ENCODE results near the gene NSG1. TPM values are rescaled to one million over a fixed set of nuclear protein-coding genes. Genes with fewer than 3 reads are reported as not detected.

Gene NSG1
- total and polyA plus RNA-seq, 2 donors (not counting 3 experiments of a cell fraction or from before 2014, with no cell fraction given): 2.0 to 2.9 TPM

DNA sequence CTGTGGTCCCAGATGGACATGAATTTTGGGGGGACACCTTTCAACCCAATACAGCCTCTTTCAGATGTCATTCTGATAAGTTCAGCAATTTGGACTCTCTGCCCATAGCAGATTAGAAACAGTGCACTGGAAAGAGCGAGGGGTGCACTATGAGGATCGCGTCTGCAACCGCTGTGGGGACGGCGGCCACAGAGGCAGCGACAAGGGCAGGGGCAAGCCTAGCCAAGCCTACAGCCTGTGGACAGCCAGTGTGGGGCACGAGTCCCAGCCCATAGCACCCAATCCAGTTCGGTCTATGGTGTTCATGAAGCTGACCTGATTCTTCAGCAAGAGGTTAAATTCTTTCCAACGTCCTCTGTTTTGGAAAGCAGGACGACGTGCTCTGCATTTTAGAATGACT lies 9.7 kb upstream of the NSG1 start:
- BruUV-seq (replicated peaks): no TSS peak
- intact Hi-C loops (cut with micrococcal nuclease): no loop called here
- no peaks in the 10 kb centered on the region for H3K36me3 ChIP-seq (ENCODE audit: control insufficient read depth in 2 of 2, extremely low read depth in 1 of 2, insufficient read depth in 2 of 2, low read length in 2 of 2)

DNA sequence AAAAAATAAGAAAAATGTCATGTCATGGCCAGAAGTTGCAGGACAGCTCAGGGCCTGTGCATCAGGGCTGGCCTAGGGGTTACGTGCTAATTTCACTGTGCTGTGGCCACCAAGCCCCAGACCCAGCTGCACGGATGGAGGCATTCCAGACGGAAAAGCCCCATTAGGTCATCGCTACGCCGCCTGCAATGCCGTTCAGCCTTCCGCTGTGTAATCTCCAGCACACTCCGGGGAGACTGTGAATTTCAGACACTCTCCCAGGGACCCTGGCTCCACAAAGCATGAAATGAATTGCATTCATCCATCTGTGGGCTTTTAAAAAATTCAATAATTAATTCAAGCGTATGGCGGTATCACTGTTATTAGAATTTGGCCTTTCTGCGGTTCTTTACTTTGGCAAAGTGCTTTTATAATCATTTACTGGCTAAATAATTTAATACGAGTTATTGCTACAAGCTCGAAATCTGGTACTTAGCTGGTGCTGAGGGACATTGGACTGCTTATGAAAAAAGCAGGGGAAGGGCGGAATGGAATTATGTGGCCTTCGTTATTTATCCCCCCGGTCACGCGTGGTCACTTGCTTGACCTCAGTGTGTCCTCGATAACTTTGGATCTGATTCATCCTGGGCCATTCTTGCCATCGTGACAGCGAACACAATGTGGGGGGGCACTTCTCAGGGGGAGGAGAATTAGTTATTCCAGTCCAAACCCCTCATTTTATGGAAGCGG lies 9.0 kb upstream of the NSG1 start:
- Histone ChIP-seq H3K79me2 (ENCODE audit: control insufficient read depth, insufficient read depth, low read length) (no peaks in the 10 kb centered on the region), H3K4me1 (ENCODE audit: control insufficient read depth, extremely low read depth, insufficient read depth, low read length) (no peaks in the 10 kb centered on the region), H3K9me1 (replicated peaks; ENCODE audit: control insufficient read depth, extremely low read depth, insufficient read depth, low read length) (no peaks in the 10 kb centered on the region), H3K36me3 (ENCODE audit: control insufficient read depth in 2 of 2, extremely low read depth in 1 of 2, insufficient read depth in 2 of 2, low read length in 2 of 2) (no peaks in the 10 kb centered on the region), H2AFZ (ENCODE audit: low read depth, low read length) (no peak overlapping the region), H3K4me2 (ENCODE audit: insufficient read depth, low read length) (no peak overlapping the region), H3K27me3 (ENCODE audit: control insufficient read depth in 2 of 2, insufficient read depth in 2 of 2, low read length in 2 of 2) (peaks cover 3 to 4% of the 10 kb centered on the region in 2 experiments), H3K27ac (ENCODE audit: insufficient read depth, low read depth, low read length) (no peak overlapping the region), H3K9ac (replicated peaks; ENCODE audit: extremely low read depth, insufficient read depth, low read length) (no peak overlapping the region), H3K4me3 (replicated peaks in 1 of 3; ENCODE audit: insufficient read depth in 1 of 3, low read depth in 1 of 3, low read length in 3 of 3) (no peak overlapping the region), H4K20me1 (replicated peaks; ENCODE audit: control insufficient read depth, extremely low read depth, insufficient read depth, low read length) (no peaks in the 10 kb centered on the region), H3K9me3 (replicated peaks; ENCODE audit: control insufficient read depth, insufficient read depth, low read length) (no peaks in the 10 kb centered on the region)
- TF ChIP-seq GATA2 (IDR thresholded peaks at IDR 0.05; ENCODE audit: insufficient read depth, insufficient read length, low read depth, low read length) (no peak), FOS (IDR thresholded peaks at IDR 0.05; ENCODE audit: borderline replicate concordance, insufficient read depth, low read length) (no peak), POLR2AphosphoS5 (IDR thresholded peaks at IDR 0.05; ENCODE audit: insufficient read depth, low read depth, low read length) (no peak), POLR2A (IDR thresholded peaks at IDR 0.05; ENCODE audit: low read depth, low read length) (no peak), JUN (IDR thresholded peaks at IDR 0.05; ENCODE audit: borderline replicate concordance, insufficient read depth, insufficient read length, low read depth) (no peak), MYC (IDR thresholded peaks at IDR 0.05; ENCODE audit: low read depth, low read length) (no peak), EZH2 (IDR thresholded peaks at IDR 0.05; ENCODE audit: borderline replicate concordance, low read depth, low read length, severe bottlenecking) (no peak)
- TF ChIP-seq, protein P1, sequence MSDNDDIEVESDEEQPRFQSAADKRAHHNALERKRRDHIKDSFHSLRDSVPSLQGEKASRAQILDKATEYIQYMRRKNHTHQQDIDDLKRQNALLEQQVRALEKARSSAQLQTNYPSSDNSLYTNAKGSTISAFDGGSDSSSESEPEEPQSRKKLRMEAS (IDR thresholded peaks at IDR 0.05; ENCODE audit: insufficient read depth, insufficient read length): no peak
- TF ChIP-seq, protein P2, sequence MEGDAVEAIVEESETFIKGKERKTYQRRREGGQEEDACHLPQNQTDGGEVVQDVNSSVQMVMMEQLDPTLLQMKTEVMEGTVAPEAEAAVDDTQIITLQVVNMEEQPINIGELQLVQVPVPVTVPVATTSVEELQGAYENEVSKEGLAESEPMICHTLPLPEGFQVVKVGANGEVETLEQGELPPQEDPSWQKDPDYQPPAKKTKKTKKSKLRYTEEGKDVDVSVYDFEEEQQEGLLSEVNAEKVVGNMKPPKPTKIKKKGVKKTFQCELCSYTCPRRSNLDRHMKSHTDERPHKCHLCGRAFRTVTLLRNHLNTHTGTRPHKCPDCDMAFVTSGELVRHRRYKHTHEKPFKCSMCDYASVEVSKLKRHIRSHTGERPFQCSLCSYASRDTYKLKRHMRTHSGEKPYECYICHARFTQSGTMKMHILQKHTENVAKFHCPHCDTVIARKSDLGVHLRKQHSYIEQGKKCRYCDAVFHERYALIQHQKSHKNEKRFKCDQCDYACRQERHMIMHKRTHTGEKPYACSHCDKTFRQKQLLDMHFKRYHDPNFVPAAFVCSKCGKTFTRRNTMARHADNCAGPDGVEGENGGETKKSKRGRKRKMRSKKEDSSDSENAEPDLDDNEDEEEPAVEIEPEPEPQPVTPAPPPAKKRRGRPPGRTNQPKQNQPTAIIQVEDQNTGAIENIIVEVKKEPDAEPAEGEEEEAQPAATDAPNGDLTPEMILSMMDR (IDR thresholded peaks at IDR 0.05; ENCODE audit: extremely low read depth in 1 of 2, insufficient read depth in 1 of 2, low read depth in 1 of 2, low read length in 2 of 2): no peak
- dilution Hi-C loops (cut with MboI; ENCODE audit: extremely low pct_ligation_motif_present, low sequenced_read_pairs): no loop called here
- intact Hi-C loops (cut with micrococcal nuclease): no loop called here
- BruUV-seq (replicated peaks): no TSS peak
- FAIRE-seq (no peak), DNase-seq (ENCODE audit: low read depth, low spot score) (no peak)
- CTCF ChIA-PET: no interaction called here
- POLR2A ChIA-PET: no interaction called here

More for the DNA sequence above, 9.7 kb upstream of the NSG1 start:
- Histone ChIP-seq H2AFZ (ENCODE audit: low read depth, low read length) (no peak overlapping the region), H3K27me3 (ENCODE audit: control insufficient read depth in 2 of 2, insufficient read depth in 2 of 2, low read length in 2 of 2) (peaks cover under 1 to 3% of the 10 kb centered on the region in 2 experiments), H3K9me3 (replicated peaks; ENCODE audit: control insufficient read depth, insufficient read depth, low read length) (no peaks in the 10 kb centered on the region), H3K79me2 (ENCODE audit: control insufficient read depth, insufficient read depth, low read length) (no peaks in the 10 kb centered on the region), H3K9me1 (replicated peaks; ENCODE audit: control insufficient read depth, extremely low read depth, insufficient read depth, low read length) (no peaks in the 10 kb centered on the region), H3K9ac (replicated peaks; ENCODE audit: extremely low read depth, insufficient read depth, low read length) (no peak overlapping the region), H3K4me3 (replicated peaks in 1 of 3; ENCODE audit: insufficient read depth in 1 of 3, low read depth in 1 of 3, low read length in 3 of 3) (no peak overlapping the region), H4K20me1 (replicated peaks; ENCODE audit: control insufficient read depth, extremely low read depth, insufficient read depth, low read length) (no peaks in the 10 kb centered on the region), H3K27ac (ENCODE audit: insufficient read depth, low read depth, low read length) (no peak overlapping the region), H3K4me1 (ENCODE audit: control insufficient read depth, extremely low read depth, insufficient read depth, low read length) (no peaks in the 10 kb centered on the region), H3K4me2 (ENCODE audit: insufficient read depth, low read length) (no peak overlapping the region)
- ChIA-PET POLR2A (no interaction called here), CTCF (no interaction called here)
- dilution Hi-C loops (cut with MboI; ENCODE audit: extremely low pct_ligation_motif_present, low sequenced_read_pairs): no loop called here
- FAIRE-seq: no peak
- DNase-seq (ENCODE audit: low read depth, low spot score): no peak
- no peak for TF ChIP-seq POLR2AphosphoS5 (IDR thresholded peaks at IDR 0.05; ENCODE audit: insufficient read depth, low read depth, low read length)
- TF ChIP-seq, protein P2 (IDR thresholded peaks at IDR 0.05; ENCODE audit: extremely low read depth in 1 of 2, insufficient read depth in 1 of 2, low read depth in 1 of 2, low read length in 2 of 2): no peak
- TF ChIP-seq POLR2A (IDR thresholded peaks at IDR 0.05; ENCODE audit: low read depth, low read length): no peak
- TF ChIP-seq JUN (IDR thresholded peaks at IDR 0.05; ENCODE audit: borderline replicate concordance, insufficient read depth, insufficient read length, low read depth): no peak

Data from endothelial cell of umbilical vein (primary cell).